GM21423 (cell line): ENCODE results near the gene SBK1.

Experiments used
- ATAC-seq: cut with Tn5 transposase; IDR thresholded peaks from one replicate; pipeline ENCODE4 v1.9.1; 2021; ENCODE audit warnings: mild to moderate bottlenecking, moderate library complexity; ENCODE audit not compliant: unreplicated experiment

Gene SBK1

DNA sequence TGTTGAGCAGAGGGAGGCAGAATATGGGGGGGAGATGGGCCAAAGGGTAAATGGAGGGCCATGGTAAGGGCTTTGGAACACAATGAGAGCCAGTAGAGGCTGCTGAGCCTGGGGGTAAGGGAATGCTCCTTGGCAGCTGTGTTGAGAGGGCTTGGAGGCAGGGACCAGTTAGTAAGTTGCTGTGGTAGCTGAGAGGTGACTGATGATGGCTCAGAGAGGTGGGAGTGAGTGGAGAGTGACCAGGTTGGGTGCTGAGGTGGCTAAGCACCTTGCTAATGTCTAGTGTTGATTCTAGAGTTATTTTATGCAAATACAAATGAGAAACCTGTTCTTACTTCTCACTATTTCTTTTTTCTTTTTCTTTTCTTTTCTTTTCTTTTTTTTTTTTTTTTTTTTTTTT, 10.8 kb downstream of the SBK1 start:
- no peak for ATAC-seq

DNA sequence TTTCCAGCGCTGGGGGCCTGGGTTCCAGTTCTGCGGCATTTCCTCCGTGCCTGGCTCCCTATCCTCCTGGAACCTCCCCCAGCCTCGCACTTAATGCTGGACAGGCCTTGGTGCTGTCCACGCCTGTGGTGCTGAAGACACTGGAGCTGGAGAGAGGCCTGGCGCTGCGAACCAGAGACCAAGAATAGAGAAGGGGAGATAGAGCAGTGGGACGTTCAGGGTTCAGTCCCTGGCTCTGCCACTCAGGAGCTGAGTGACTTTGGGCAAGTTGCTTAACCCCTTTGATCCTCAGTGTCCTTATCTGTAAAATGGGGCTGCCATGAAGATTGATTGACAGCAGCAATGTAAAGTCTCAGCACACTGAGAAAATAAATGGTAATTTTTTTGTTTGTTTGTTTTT, 11.9 kb downstream of the SBK1 start:
- ATAC-seq = no peak

DNA sequence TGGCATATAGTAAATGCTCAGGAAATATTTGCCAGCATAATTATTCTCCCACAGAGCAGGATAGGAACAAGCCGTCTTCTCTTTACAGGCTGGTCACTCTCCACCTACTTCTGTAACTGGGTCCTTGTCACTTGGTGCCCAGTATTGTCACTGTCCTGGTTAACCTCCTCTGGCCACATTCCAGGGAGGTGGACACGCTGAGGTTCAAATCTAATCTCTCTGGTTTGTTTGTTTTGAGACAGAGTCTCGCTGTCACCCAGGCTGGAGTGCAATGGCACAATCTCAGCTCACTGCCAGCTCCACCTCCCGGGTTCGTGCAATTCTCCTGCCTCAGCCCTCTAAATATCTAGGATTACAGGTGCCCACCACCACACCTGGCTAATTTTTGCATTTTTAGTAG, 15.6 kb downstream of the SBK1 start:
- no peak for ATAC-seq

DNA sequence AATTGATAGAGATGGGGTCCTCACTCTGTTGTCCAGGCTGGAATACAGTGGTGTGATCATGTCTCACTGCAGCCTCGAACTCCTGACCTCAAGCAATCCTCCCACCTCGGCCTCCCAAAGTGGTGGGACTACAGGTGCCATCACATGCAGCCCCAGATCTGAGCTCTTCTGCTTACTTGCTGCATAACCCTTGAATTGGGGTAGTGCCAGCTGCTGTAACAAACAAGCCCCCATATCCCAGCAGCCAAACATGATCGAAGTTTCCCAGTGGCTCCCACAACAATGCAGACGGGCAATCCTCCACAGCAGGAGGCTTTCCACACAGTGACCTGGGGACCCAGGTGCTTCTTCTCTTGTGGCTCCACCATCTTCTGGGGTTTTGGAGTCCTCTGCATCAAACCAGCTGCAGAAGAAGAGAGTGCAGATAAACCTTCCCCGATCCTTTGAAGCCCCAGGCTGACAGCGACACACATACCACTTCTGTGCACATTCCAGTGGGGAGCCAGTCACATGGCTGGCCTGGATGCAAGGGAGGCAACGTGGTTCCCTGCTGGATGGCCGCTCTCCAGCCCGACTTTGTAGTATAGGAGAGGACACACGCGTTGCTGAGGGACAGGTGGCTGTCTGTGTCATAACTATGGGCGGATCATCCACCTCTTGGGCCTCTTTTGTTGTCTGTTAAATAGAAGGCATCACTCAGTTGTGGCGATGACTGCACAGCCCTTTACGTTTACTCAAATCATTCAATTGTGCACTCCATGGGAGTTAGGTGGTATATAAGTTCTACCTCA, 16.7 kb downstream of the SBK1 start:
- no peak for ATAC-seq

DNA sequence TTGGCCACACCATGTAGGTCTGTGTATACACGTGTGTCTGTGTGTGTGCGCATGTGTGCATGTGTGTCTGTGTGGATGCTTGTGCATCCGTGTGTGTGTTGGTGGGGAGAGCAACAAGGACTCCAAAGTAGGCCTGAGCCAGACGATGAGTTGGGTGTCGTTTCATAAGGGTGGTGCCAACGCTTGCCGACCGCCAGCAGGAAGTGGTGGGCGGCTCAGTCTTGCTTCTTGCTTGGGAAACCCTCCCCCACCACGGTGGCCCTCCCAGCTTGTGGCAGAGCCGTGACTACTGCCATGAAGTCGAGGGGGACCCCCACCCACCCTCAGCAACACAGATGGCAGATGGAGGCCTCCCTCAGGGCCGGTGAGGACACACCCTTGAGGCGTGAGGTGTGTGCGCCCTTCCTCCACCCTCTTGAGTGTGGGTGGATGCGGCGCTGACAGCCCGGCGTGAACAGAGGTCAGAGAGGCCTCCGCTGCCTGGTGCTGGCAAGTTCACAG, 17.5 kb downstream of the SBK1 start:
- no peak for ATAC-seq

DNA sequence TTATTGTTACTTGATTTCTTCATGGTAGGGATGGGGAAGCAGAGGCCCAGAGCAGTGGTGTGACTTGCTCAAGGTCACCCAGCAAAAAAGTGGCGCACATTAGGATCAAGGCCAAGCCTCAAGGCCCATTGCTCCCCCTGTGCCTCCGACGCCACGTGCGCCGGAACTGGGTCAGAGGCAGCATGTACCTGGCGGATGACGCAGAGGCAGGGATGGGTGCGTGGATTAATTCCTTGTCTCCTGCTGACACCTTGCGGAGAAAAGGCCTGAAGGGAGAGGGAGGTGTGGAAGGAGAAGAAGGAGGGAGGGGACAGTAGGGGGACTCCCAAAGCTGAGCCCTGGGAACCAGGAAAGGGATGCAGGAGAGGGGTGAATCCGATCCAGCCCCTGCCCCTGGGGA, 18.5 kb downstream of the SBK1 start:
- ATAC-seq = no peak

DNA sequence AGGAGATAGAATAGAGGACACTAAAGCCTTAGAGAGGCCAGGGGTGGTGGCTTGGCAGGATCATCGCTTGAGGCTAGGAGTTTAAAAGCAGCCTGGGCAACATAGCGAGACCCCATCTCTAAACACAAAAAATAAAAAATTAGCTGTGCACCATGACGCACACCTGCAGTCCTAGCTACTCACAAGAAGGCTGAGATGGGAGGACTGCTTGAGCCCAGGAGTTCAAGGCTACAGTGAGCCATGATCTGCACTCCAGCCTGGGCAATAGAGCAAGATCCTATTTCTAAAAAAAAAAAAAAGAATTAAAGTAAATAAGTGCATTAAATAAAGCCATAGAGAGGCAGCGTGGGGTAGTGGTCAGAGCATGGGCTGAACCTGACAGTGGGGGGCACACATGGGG, 19.1 kb downstream of the SBK1 start:
- ATAC-seq = no peak

DNA sequence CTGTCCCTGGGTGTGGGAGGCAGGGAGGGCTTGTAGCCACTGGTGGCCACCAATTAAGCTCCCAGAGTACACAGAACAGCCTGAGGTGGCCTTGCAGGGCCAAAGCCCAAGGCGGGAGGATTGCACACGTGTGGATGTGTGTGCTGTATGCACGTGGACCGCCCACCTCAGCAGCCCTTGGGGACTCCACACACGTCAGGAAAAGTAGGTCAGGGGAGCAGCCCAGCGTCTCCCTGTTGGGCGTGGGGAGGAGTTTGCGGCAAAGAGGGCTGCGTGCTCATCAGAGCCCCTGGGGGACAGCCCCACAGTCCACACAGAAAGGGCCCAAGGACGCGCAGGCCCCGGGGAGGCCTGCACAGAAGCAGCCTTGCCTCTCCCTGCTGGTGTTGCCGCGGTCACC, 19.6 kb downstream of the SBK1 start:
- no peak for ATAC-seq

DNA sequence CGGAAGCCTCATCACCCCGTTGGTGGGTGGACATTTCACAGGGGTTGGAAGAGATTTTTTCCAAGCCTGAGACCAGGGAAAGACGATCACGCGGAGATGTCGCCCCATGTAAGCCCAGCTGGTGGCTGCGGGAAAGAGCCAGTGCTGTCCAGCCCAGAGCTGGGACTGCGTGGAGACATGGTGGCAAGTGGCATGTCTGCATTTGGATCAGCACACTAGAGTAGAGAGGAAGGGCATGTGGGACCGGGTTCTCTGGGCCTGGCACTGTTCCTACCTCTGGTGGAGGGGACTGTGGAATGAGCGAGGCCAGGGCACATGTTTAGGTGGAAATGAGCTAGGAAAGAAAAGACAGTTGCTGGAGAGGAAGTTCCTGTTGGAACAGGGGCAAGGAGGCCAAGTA, 20.0 kb downstream of the SBK1 start:
- no peak for ATAC-seq

DNA sequence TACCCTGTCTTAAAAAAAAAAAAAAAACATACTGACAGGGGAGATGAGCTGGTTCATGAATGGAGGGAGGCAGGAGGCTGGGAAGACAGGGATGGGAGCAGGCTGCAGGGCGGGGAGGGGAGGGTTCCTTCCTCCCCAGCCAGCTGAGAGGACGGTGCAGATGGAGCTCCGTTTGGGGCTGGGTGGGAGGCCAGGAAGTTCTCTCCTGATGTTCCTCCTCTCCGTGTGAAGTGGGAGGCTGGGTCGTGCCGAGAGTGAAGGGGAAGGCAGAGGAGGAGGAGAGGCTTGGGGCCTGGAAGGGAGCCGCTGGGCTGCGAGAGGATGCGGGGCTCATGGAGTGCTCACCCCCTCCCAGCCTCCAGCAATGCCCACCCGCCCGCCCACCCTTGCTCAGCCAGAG, 21.3 kb downstream of the SBK1 start:
- ATAC-seq = no peak

DNA sequence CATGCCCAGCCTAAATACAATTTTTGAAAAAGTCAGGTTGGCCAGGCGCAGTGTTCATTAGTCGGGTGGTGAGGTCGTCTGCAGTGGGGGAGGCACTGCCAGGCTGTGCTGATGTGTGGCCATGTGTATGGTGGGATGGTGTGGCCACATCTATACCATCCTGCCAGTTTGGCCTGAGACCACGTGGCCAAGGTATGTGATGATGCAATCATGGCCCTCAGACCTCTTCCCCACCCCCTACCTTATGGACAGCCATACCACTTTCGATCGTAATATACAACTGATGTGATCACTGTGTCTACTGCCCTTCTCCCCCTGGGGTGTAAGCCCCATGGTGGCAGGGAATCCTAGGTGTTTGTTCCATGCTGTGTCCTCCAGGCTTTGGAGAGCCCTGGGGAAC, 23.7 kb downstream of the SBK1 start:
- ATAC-seq = no peak

DNA sequence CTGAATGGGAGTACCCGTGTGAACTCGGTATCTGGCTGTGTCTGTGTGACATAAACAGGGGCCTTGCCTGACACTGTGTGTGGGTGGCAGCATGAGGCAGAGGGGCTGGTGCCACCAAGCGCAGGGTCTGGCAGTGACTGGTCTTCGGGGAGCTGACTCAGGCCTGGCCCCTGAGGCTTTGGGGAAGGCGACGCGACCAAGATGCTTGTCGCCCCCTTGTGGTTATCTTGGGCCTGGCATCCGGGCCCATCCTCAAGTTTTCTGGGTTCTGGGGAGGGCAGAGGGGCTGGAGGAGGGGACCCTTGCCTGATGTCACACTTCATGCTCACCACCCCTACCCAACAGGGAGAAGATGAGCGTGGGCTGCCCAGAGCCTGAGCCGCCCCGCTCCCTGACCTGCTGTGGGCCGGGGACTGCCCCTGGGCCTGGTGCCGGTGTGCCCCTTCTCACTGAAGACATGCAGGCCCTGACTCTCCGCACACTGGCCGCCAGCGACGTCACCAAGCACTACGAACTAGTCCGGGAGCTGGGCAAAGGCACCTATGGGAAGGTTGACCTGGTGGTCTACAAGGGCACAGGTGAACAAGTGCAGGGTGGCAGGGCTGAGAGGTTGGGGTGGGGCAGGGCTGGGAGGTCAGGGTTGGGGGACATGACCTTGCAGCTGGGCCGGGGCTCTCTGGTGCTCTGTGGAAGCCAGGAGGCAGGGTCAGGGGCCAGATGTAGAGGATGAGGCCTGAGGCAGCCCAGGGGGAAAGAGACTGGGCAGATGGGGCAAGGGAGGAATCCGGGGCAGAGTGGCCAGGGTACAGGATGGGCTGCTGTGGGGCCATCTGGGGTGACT, 24.9 kb downstream of the SBK1 start:
- no peak for ATAC-seq

DNA sequence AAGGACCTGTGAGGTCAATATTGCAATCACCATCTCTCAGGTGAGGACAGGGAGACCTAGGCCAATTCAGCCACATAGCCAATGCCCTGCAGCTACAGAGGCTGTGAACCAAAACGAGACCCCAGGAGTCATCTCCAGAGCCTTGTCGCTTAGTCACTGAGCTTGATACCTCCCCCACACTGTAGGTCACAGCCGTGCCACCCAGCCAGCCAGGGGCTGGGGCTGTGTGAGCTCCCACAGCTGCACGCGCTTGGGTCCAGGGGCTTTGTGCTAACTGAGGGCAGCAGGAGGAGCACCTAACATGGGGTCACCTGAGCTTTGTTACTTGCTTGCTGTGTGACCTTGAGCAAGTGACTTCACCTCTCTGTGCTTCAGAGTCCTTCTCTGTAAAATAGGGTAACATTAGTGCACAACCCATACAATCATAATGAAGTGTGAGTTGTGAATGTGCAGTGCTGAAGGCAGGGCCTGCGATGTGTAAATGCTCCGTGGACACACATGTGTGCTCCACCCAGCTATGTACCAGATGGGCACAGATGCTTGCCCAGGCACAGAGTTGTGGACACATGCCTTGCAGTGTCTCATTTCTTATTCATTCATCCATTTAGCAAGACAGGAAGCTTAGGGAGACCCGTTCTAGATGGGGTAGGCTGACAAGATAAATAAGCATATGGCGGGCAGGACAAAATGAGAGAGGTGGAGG, 25.9 kb downstream of the SBK1 start:
- ATAC-seq = no peak

DNA sequence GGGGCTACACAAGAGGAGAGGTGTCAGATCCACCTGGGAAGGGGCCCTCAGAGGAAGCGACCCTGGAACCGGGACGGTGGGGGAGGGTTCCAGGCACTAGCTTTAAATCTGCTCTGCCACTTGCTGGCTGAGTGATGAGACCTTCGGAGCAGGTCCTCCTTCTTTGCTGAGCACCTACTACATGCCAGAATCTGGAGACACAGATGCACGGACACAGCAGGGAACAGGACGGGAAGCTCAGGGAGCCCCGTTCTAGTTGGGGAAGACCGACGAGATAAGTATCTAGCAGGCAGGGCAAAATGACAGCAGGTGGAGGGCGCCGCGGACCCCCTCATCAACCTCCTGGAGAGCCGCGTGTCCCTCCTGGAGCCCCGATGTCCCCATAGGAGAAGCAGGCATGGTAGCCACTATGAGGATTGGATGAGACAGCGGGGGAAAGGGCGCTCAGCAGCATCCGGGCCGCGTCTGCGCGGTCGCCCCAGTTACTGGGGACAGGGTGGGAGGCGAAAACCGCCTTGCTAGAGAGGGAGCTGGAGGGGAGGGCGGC, 27.2 kb downstream of the SBK1 start:
- no peak for ATAC-seq

DNA sequence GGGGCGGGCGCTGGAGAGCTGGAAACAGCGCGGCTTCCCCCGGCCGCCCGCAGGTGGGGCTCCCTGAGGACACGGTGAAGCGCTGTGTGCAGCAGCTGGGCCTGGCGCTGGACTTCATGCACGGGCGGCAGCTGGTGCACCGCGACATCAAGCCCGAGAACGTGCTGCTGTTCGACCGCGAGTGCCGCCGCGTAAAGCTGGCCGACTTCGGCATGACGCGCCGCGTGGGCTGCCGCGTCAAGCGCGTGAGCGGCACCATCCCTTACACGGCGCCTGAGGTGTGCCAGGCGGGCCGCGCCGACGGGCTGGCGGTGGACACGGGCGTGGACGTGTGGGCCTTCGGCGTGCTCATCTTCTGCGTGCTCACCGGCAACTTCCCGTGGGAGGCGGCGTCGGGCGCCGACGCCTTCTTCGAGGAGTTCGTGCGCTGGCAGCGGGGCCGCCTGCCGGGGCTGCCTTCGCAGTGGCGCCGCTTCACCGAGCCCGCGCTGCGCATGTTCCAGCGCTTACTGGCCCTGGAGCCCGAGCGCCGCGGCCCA, 27.8 kb downstream of the SBK1 start:
- ATAC-seq = no peak

DNA sequence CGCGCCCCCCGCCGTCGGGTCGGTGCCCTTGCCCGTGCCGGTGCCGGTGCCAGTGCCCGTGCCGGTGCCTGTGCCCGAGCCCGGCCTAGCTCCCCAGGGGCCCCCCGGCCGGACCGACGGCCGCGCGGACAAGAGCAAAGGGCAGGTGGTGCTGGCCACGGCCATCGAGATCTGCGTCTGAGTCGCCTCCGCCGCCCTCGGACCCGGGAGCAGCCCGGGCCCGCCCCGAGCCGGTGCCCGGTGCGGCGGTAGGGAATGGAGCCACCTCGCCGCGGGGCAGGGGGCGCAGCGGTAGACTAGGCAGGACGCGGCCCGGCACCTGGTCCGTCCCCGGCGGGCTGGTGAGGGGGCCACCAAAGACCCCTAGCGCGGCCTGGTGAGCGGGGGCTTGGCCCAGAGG, 28.4 kb downstream of the SBK1 start:
- no peak for ATAC-seq

DNA sequence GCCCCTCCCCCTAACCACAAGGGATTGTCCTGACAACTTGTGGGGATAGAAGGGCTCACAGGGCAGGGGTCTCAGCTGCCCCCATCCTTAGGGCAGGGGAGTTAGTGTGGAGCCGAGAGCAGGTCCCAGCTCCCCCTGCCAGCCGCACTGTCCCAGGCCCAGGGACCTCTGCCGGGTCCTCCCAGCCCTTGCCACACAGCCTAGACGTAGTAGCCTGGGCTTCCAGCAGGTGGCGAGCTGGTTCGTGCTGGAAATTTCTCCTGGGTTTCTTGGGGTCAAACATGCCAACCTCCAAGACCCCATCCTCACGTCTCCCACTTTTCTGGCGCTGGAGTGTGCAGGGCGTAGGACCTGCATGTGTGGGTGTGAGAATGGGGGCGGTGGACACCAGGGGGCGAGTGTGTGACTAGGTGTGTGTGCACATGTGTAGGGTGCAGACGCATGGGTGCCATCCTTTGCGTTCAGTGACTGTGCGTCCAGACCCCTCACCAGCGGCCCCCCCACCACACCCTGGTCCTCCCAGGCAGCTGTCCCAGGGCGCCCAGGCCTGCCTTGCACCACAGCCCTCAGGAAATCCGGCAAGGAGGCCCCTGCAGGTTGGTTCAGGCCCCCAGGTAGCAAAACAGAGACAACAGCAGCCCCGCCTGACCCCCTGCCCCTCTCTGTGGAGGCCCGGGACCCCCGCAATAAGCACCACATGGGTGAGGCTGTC, 29.5 kb downstream of the SBK1 start:
- ATAC-seq = no peak

DNA sequence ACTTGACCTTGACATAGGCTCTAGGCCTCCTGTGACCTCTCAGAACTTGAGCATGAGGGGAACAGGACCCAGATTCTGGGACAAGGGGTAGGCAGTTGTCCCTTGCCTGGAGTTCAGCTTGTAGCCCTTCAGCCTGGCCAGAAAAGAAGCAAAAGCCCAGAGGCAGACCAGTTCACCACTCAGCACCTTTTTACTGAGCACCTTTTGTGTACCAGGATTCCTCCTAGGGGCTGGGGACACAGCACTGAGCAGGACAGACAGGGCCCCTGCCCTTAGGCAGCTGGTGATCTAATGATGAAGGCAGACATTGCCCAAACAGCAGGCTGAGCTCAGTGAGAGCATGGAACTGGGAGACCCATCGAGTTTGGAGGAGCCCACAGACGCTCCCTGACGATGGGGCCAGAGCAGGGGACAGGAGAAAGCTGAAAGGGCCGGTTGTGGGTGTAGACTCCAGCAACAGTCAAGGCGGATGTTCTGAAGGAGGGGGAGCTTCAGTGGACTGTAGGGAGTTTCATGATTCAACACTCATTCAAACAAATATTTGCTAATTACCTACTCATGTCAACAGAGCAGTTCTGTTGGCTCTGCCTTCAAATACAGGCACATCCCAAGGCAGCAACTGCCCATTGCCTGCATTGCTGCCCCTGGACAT, 32.0 kb downstream of the SBK1 start:
- no peak for ATAC-seq

DNA sequence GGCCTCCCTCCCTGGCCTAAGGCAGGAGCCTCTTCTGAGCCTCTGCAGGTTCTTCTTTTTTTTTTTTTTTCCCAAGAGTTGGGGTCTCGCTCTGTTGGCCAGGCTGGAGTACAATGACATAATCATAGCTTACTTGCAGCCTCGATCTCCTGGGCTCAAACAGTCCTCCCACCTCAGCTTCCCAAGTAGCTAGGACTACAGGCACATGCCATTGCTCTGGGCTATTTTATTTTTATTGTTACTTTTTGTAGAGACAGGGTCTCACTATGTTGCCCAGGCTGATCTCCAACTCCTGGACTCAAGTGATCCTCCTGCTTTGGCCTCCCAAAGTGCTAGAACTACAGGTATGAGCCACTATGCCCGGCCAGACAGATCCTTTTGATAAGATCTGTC, 32.6 kb downstream of the SBK1 start:
- no peak for ATAC-seq
